GM12874 (cell line): ENCODE results near the gene CCL16.
A peak's percentile ranks its signal among the peaks of the same experiment; 100 is the strongest.

Experiments used
- CTCF ChIP-seq: IDR thresholded peaks from 2 replicates; pipeline ENCODE4 v1.5.1; 2011; ENCODE audit warnings: low read depth, mild to moderate bottlenecking, control low read depth, low read length, moderate library complexity; ENCODE audit not compliant: insufficient read depth

CCL16 gene

DNA sequence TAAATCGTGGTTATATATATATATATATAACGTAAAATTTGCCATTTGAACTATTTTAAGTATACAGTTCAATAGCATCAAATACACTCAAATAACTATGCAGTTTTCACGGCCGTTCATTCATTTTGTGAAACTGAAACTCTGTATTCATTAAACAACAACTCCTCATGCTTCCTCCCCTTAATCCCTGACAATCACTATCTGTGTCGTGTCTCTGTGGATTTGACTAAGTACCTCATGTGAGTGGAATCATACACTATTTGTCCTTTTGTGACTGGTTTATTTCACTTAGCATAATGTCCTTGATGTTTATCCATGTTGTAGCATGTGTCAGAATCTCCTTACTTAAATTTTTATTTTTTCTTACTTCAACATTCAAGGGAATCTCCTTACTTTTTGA is 33.6 kb upstream of the CCL16 start:
- TF ChIP-seq CTCF, result no peak

- TF ChIP-seq CTCF, result no peak
Measured at GRCh38 chr17:36011201-36011600, 29.9 kb upstream of the CCL16 start.

GRCh38 chr17:36008998-36009665 is 27.8 kb upstream of the CCL16 start:
- TF ChIP-seq CTCF, result peak; percentile 32; the same call in 1 of the 2 replicates

DNA sequence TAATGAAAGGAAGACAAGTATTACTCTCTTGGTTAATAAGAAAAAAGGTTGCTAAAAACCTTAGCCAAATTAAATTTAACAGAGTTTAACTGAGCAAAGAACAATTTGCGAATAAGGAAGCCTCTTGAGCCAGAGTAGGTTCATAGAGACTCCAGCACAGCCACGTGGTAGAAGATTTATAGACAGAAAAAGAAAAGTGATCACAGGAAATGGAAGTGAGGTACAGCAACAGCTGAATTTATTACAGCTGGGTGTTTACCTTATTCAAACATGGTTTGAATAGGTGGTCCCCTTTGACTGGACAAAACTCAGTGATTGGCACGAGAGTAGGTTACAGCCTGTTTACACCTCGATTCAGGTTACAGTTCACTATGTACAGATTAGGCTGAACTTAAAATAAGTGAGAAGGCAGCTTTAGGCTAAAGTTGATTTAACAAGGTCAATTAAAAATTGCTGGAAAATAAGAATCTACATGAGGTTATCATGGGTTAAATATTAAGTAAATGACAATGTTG is 23.4 kb upstream of the CCL16 start:
- no peak for TF ChIP-seq CTCF

GRCh38 chr17:36002631-36003030 is 21.3 kb upstream of the CCL16 start:
- TF ChIP-seq CTCF, result no peak

GRCh38 chr17:36001862-36002603 is 20.7 kb upstream of the CCL16 start:
- no peak for TF ChIP-seq CTCF

- TF ChIP-seq CTCF, result no peak
Measured at GRCh38 chr17:36001110-36001771, 19.9 kb upstream of the CCL16 start, which contains the start of gene CCL15. TSS of gene CCL15 (minus strand) at chr17:36001553. CDS start at chr17:36001492, 61 bp downstream.
